Thymus (tissue), 11 donors: ENCODE data around the gene DPP6. TPM values are rescaled to one million over a fixed set of nuclear protein-coding genes. Genes with fewer than 3 reads are reported as not detected.
A peak's percentile ranks its signal among the peaks of the same experiment; 100 is the strongest.

ENCODE experiments used
- DNase-seq, 9 donors: peaks; one replicate each; pipeline ENCODE4 v3.0.0-alpha.2; 2013; ENCODE audit warnings: low spot score in 9 of 9, low read depth in 6 of 9, missing footprints in 1 of 9
- H3K27ac ChIP-seq, 2 donors: one replicate each; pipeline ENCODE4 v1.5.1; 2013; ENCODE audit warnings: control low read depth in 1 of 2, low read depth in 1 of 2, low read length in 1 of 2, mild to moderate bottlenecking in 1 of 2, moderate library complexity in 1 of 2
- H3K27me3 ChIP-seq, 2 donors: one replicate each; pipeline ENCODE4 v1.5.1; 2013; ENCODE audit warnings: low read length in 1 of 2; ENCODE audit not compliant: control insufficient read depth in 2 of 2, insufficient read depth in 1 of 2
- H3K36me3 ChIP-seq, 2 donors: one replicate each; pipeline ENCODE4 v1.5.1; 2013; ENCODE audit warnings: low read length in 1 of 2, mild to moderate bottlenecking in 1 of 2, moderate library complexity in 1 of 2; ENCODE audit not compliant: control insufficient read depth in 2 of 2, insufficient read depth in 2 of 2
- H3K4me1 ChIP-seq, 2 donors: one replicate each; pipeline ENCODE4 v1.5.1; 2013; ENCODE audit warnings: low read length in 2 of 2; ENCODE audit not compliant: control insufficient read depth in 2 of 2, insufficient read depth in 2 of 2
- H3K4me3 ChIP-seq, 2 donors: one replicate each; pipeline ENCODE4 v1.5.1; 2013; ENCODE audit warnings: low read length in 2 of 2, control low read depth in 1 of 2, mild to moderate bottlenecking in 1 of 2
- H3K9me3 ChIP-seq, 2 donors: one replicate each; pipeline ENCODE4 v1.5.1; 2013; ENCODE audit warnings: low read length in 1 of 2, mild to moderate bottlenecking in 1 of 2; ENCODE audit not compliant: control insufficient read depth in 2 of 2, insufficient read depth in 1 of 2
- WGBS: extraction: QIAGEN DNeasy Blood & Tissue Kit; methylation state at CpG from one replicate; pipeline ENCODE4 v1.1.7; 2013; 5-methylcytosine and 5-hydroxymethylcytosine counted together
- polyA plus RNA-seq: library from polyadenylated mRNA; stranded (reverse); fragments of 200-250 nt; gene quantifications from one replicate; pipeline ENCODE4 v1.2.3, GENCODE V29; 2013
- total RNA-seq: library from RNA; stranded (reverse); fragments of 120-200 nt; gene quantifications from one replicate; pipeline ENCODE4 v1.2.4, GENCODE V29; 2013
- donor health status: healthy.

The DPP6 gene
- total and polyA plus RNA-seq, 2 donors = 0.75 to 4.5 TPM

DNA sequence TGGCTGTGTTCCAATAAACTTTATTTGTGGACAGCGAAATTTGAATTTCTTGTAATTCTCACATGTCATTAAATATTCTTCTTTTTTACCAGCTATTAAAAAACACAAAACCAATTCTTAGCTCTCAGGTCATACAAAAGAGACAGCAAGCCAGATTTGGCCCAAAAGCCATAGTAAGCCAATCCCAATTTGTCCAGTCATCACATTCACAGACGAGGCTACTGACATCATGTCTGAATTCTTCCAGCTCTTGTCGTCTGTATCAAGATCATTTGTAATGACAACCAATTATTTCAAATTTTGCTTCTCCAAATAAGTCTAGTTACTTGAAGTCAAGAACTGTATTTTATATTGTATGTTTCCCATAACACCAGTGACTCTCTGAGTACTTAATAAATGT is 684.2 kb downstream of the DPP6 start:
- no peaks in the 10 kb centered on the region for H3K36me3 ChIP-seq
- no peak overlapping the region for H3K27ac ChIP-seq
- H3K4me1 ChIP-seq = no peaks in the 10 kb centered on the region
- no peaks in the 10 kb centered on the region for H3K27me3 ChIP-seq
- no peak for DNase-seq
- 93% methylated on average over 3 of the region's 3 CpGs for WGBS
- H3K9me3 ChIP-seq = peaks cover 0 to 2% of the 10 kb centered on the region in 2 donors
- H3K4me3 ChIP-seq = no peak overlapping the region

DNA sequence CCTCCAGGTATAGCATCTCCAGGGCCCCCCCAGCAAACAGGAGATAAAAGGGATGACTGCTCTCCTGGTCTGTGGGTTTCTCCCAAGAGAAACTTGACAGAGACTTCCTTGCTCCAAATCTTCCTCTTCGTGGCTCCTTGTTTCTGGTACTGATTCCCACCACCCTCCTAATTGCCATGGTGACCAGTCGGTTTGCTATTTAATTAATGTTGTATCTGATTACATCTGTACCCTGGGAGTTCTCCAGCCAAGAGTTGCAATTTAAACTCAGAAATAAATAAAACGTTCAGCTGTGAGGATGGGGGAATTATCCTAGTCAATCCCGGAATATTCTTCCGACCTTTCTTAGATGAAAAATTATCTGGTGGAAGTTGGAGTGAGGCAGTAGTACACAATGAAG is 686.0 kb downstream of the DPP6 start:
- Histone ChIP-seq H3K27ac (no peak overlapping the region), H3K4me1 (no peaks in the 10 kb centered on the region), H3K9me3 (peaks cover 0 to 2% of the 10 kb centered on the region in 2 donors), H3K27me3 (no peaks in the 10 kb centered on the region), H3K36me3 (no peaks in the 10 kb centered on the region), H3K4me3 (no peak overlapping the region)
- WGBS = 87% methylated on average over 5 of the region's 5 CpGs
- no peak for DNase-seq

DNA sequence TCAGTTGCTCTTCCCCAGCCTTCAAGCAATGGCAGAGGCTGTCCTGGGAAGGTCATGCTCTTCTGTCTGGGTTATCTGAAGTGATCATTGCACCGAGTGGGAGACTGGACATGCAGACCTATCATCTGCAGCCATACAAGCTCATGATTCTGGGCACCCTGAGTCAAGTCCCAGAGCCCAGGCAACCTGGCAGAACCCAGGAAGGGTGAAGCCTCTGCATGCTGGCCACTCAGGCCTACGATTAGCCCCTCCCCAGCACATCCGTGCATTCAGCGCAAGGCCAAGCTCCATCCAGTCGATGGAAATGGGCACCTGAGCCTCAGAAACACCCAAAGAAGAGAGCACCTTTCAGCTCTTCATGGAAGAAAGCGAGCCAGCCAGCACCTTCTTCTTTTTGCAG is 688.9 kb downstream of the DPP6 start:
- 85% methylated on average over 6 of the region's 6 CpGs for WGBS

DNA sequence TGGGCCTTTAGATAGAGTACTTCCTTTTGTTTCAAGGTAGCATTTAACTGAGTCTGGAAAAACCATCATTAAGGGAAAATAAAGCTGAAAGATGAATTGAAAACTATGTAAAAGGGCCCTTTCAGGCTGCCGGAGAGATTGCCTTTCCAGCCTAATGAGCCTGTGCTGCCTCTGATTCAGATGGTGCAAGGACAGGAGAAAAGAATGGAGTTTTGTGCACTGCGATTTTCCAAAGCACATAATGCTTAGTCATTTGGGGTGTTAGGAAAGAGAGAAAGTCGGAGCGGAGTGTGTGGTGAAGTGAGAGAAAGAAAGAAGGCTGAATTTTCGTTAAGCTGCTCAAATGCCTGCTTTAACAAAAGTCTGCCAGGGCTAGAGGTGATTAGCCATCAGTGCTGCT is 691.0 kb downstream of the DPP6 start:
- Histone ChIP-seq H3K36me3 (no peaks in the 10 kb centered on the region), H3K4me1 (no peaks in the 10 kb centered on the region), H3K27me3 (no peaks in the 10 kb centered on the region), H3K4me3 (no peak overlapping the region), H3K27ac (no peak overlapping the region), H3K9me3 (no peaks in the 10 kb centered on the region)
- 88% methylated on average over 5 of the region's 5 CpGs for WGBS
- no peak for DNase-seq

More for the DNA sequence above, 688.9 kb downstream of the DPP6 start:
- no peaks in the 10 kb centered on the region for H3K4me1 ChIP-seq
- no peak overlapping the region for H3K4me3 ChIP-seq
- H3K27ac ChIP-seq = no peak overlapping the region
- H3K27me3 ChIP-seq = no peaks in the 10 kb centered on the region
- no peaks in the 10 kb centered on the region for H3K9me3 ChIP-seq
- H3K36me3 ChIP-seq = no peaks in the 10 kb centered on the region
- DNase-seq = no peak

DNA sequence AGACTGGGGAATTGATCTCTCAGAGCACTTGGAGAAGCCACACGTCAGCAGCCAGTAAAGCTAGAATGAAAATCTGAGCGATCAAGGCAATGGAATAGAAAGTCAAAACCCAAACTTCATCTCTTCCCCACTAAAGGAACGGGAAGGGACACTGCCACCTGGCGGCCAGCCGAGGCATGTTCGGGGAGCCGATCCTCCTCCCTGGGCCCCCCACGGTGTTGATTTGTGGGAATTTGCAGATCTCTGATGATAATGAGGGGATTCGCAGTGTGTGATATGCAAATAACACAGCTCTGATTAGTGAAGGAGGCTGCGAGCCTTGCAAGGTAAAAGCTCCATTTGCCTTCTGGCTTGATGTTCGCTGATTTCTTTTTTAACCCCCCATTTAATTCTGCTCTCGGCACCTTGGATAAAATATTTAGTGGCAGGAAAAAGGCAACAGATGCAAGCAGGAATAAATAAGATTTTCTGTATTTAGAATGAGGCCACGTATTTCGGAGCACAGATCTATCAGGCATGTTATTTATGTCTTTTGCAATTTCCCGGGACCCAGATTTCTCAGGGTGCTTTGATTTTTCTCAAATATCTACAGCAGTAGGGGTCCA is 692.2 kb downstream of the DPP6 start:
- Histone ChIP-seq H3K36me3 (no peaks in the 10 kb centered on the region), H3K4me1 (no peaks in the 10 kb centered on the region), H3K4me3 (no peak overlapping the region), H3K27ac (no peak overlapping the region), H3K27me3 (no peaks in the 10 kb centered on the region), H3K9me3 (no peaks in the 10 kb centered on the region)
- WGBS = 29% methylated on average over 15 of the region's 15 CpGs
- DNase-seq = peak in 3 of 9 donors; percentile 10 to 20 (median 14)

DNA sequence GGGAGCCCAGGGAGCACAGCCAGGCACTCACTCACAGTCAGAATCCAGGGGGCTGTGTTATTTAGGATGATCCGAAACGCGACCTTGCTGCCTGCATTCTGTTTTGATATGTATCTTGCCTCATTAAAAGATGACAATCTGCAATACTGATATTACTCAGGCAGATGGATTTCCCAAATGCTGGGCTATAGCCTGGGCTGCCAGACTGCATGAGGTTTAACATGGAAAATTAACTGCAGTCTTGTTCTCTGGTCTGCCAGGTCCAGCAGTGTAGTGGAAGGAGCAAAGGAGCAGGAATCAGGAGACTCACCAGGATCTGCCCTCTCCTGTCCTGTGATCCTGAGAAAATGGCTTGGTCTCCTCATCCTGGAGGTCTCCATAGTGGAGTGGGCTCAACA is 692.7 kb downstream of the DPP6 start:
- no peaks in the 10 kb centered on the region for H3K9me3 ChIP-seq
- no peaks in the 10 kb centered on the region for H3K4me1 ChIP-seq
- DNase-seq = no peak
- no peaks in the 10 kb centered on the region for H3K36me3 ChIP-seq
- no peak overlapping the region for H3K27ac ChIP-seq
- H3K4me3 ChIP-seq = no peak overlapping the region
- WGBS = 65% methylated on average over 3 of the region's 3 CpGs
- H3K27me3 ChIP-seq = no peaks in the 10 kb centered on the region

DNA sequence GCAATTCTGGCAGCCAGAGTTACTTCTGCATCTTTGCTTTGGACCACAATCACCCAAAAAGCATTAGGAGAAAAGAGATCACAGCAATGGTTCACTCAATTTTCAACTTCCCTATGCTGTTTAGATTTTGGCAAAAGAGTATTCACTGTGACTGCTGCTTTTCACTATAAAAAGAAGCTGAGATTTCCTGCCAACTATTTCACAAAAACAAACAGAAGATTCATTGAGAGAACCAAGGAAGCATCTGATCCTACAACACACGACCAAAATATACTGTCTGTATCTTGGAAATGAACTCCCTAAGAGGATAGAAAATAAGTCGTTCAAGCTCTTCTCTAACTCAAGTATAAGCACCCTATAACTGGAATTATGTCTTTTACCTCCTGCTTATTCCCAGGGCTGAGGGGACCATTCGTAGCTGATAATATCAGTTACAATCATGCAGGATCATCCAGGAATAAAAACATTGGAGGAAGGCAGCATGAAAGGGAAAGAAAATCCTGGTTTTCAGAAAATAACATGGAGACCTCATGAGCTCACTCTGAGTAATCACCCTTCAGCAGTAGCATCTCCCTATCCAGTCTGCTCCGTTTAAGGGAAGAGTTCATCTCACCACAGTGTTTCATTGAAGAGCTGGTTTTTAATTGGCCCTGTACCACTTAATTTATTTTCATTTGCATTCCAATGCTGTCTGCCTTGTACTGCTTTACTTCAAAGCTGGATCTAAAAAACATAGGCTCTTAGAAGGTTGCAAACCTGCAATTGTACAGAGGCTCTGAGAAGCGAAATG is 694.6 kb downstream of the DPP6 start:
- H3K27me3 ChIP-seq = no peaks in the 10 kb centered on the region
- DNase-seq = no peak
- 87% methylated on average over 5 of the region's 5 CpGs for WGBS

DNA sequence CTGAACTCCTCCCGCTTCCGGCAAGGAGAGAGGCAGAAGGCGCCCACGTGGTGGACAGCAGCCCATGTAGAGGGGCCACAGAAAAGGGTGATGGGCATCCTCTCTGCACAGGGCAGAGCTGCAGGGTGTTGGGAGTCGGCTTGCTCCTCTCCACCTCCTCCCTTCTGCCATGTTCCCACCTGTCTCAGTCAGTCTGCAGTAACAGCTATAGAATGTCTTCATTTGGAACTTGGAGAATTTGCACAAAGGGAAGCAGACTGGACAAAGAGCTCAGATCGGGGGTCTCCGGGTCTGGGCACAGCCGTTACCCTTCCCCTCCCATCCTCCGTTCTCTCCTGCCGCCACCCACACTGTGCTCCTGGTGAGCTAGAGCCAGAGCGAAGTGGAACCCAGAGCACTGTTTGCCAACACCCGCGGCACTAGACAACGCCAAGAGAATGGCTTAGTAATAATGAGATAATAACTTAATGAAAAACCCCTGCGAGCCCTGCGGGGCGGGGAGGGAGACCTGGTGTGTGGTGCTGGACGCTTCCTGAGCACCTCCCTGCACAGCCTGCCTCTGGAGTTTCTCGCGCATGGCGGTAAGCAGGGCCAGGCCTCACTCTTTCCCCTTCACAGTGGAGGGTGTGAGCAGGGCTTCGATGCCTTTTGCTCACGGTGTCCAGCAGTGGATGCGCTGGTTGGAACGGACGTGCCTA is 696.0 kb downstream of the DPP6 start:
- H3K27me3 ChIP-seq = no peaks in the 10 kb centered on the region
- DNase-seq = no peak
- no peak overlapping the region for H3K27ac ChIP-seq
- no peaks in the 10 kb centered on the region for H3K4me1 ChIP-seq
- H3K9me3 ChIP-seq = no peaks in the 10 kb centered on the region
- no peaks in the 10 kb centered on the region for H3K36me3 ChIP-seq
- WGBS = 91% methylated on average over 26 of the region's 26 CpGs
- H3K4me3 ChIP-seq = no peak overlapping the region

More for the DNA sequence above, 694.6 kb downstream of the DPP6 start:
- Histone ChIP-seq H3K4me1 (no peaks in the 10 kb centered on the region), H3K27ac (no peak overlapping the region), H3K9me3 (no peaks in the 10 kb centered on the region), H3K36me3 (no peaks in the 10 kb centered on the region), H3K4me3 (no peak overlapping the region)

DNA sequence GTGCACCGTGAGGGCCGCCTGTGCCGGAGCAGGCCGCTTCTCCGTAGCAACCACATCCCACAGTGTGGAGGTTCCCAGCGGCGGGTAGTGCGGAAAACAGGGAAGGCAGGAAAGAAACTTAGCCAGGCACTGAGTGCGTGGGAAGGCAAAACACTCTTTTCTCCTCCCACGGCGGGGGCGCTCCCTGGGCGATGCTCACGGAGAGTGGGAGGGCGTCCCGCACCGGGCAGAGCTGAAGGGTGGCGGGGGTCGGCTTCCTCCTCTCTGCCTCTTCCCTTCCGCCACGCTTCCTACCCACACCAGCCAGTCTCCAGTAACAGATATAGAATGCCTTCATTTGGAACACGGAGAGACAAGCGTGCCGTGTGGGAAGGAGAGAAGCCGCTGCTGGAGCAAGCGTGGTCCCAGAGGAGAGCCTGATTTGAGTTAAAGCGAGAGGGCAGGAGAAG is 698.2 kb downstream of the DPP6 start:
- no peaks in the 10 kb centered on the region for H3K36me3 ChIP-seq
- no peaks in the 10 kb centered on the region for H3K9me3 ChIP-seq
- DNase-seq = no peak
- H3K27ac ChIP-seq = no peak overlapping the region
- no peaks in the 10 kb centered on the region for H3K27me3 ChIP-seq
- no peak overlapping the region for H3K4me3 ChIP-seq
- H3K4me1 ChIP-seq = no peaks in the 10 kb centered on the region
- WGBS = 92% methylated on average over 27 of the region's 27 CpGs
